HepG2 (cell line): ENCODE results near the gene CDHR5. TPM values are rescaled to one million over a fixed set of nuclear protein-coding genes. Genes with fewer than 3 reads are reported as not detected.
A peak's percentile ranks its signal among the peaks of the same experiment; 100 is the strongest.

Experiments
- HNF4A ChIP-seq: sonication (generic); formaldehyde crosslinking; IDR thresholded peaks from 2 replicates; pipeline ENCODE4 v1.4.0; 2020; ENCODE audit warnings: missing genetic modification reagents
- KDM4B ChIP-seq: sonication (generic); formaldehyde crosslinking; IDR thresholded peaks from 2 replicates; pipeline ENCODE4 v1.4.0; 2020; ENCODE audit warnings: missing genetic modification reagents
- LCORL ChIP-seq, 2 experiments: fragments of 450-650 bp in 1 of 2; sonication (generic) in 1 of 2; formaldehyde crosslinking in 1 of 2; IDR thresholded peaks; 2 replicates each; pipeline versions ENCODE4 v1.5.0 to v1.6.1; 2017 to 2020; ENCODE audit warnings: antibody characterized with exemption in 1 of 2, missing genetic modification reagents in 1 of 2
- MAFF ChIP-seq: IDR thresholded peaks from 2 replicates; pipeline ENCODE4 v1.6.1; 2011; ENCODE audit warnings: low read depth, low read length, improper control_type of control experiment
- MED1 ChIP-seq: sonication (generic); formaldehyde crosslinking; IDR thresholded peaks from 2 replicates; pipeline ENCODE4 v1.4.0; 2020; ENCODE audit warnings: missing genetic modification reagents
- MEIS2 ChIP-seq: sonication (generic); formaldehyde crosslinking; IDR thresholded peaks from 2 replicates; pipeline ENCODE4 v1.9.0; 2021; ENCODE audit warnings: mild to moderate bottlenecking, missing genetic modification reagents
- MYNN ChIP-seq: sonication (generic); formaldehyde crosslinking; IDR thresholded peaks from 2 replicates; pipeline ENCODE4 v1.4.0; 2020; ENCODE audit warnings: mild to moderate bottlenecking, low read depth, missing genetic modification reagents
- NR2F6 ChIP-seq, 2 experiments: IDR thresholded peaks; 2 replicates each; pipeline ENCODE4 v1.6.1; 2016; ENCODE audit warnings: antibody characterized with exemption in 1 of 2, mild to moderate bottlenecking in 1 of 2
- REST ChIP-seq, 2 experiments: IDR thresholded peaks; 2 replicates each; pipeline ENCODE4 v1.6.1; 2011 to 2012; ENCODE audit warnings: low read length in 2 of 2, borderline replicate concordance in 1 of 2, low read depth in 1 of 2, mild to moderate bottlenecking in 1 of 2, moderate library complexity in 1 of 2
- SETDB1 ChIP-seq: sonication (generic); formaldehyde crosslinking; IDR thresholded peaks from 2 replicates; pipeline ENCODE4 v1.5.1; 2020; ENCODE audit warnings: missing genetic modification reagents, mild to moderate bottlenecking, borderline replicate concordance
- TCF7L2 ChIP-seq: IDR thresholded peaks from 2 replicates; pipeline ENCODE4 v1.6.1; 2011; ENCODE audit warnings: mild to moderate bottlenecking, low read depth, low read length, moderate library complexity
- ZNF225 ChIP-seq: sonication (generic); formaldehyde crosslinking; IDR thresholded peaks from 2 replicates; pipeline ENCODE4 v1.4.0; 2020; ENCODE audit warnings: mild to moderate bottlenecking, missing genetic modification reagents
- ZNF276 ChIP-seq: sonication (generic); formaldehyde crosslinking; IDR thresholded peaks from 2 replicates; pipeline ENCODE4 v1.4.0; 2020; ENCODE audit warnings: mild to moderate bottlenecking, low read depth, missing genetic modification reagents
- ZNF562 ChIP-seq: sonication (generic); formaldehyde crosslinking; IDR thresholded peaks from 2 replicates; pipeline ENCODE4 v1.8.0; 2022; ENCODE audit warnings: missing genetic modification reagents, borderline replicate concordance
- polyA plus RNA-seq, 8 experiments: library from polyadenylated mRNA; depleted of rRNA in 3 of 8; stranded (reverse) in 7 of 8; unstranded in 1 of 8; fragments of >200 nt; fragmentation: Illumina TruSeq in 4 of 8; extraction: Trizol in 4 of 8; gene quantifications; 2 replicates each; pipeline versions ENCODE4 v1.2.1 to v1.2.3, GENCODE V29; 2011 to 2016; ENCODE audit warnings: low read depth in 4 of 8, missing spikeins in 1 of 8, mixed read lengths in 1 of 8; ENCODE audit not compliant: insufficient read depth in 1 of 8
- total RNA-seq, 5 experiments: library from RNA; depleted of rRNA; stranded (reverse); fragments of >200 nt; fragmentation: Illumina TruSeq; extraction: Trizol; gene quantifications; 2 replicates each; pipeline ENCODE4 v1.2.3, GENCODE V29; 2016; ENCODE audit warnings: low read depth in 1 of 5
- TF ChIP-seq, protein P1 (sequence below): fragments of 450-650 bp; IDR thresholded peaks from 2 replicates; pipeline ENCODE4 v1.6.1; 2016
- TF ChIP-seq, protein P2 (sequence below): sonication (generic); formaldehyde crosslinking; IDR thresholded peaks from 2 replicates; pipeline ENCODE4 v1.4.0; 2020; ENCODE audit warnings: low read depth, mild to moderate bottlenecking, missing genetic modification reagents
- TF ChIP-seq, protein P3 (sequence below): sonication (generic); formaldehyde crosslinking; IDR thresholded peaks from 2 replicates; pipeline ENCODE4 v1.8.0; 2022; ENCODE audit warnings: mild to moderate bottlenecking, missing genetic modification reagents; ENCODE audit not compliant: insufficient replicate concordance
- TF ChIP-seq, protein P4 (sequence below): sonication (generic); formaldehyde crosslinking; IDR thresholded peaks from 2 replicates; pipeline ENCODE4 v1.4.0; 2020; ENCODE audit warnings: mild to moderate bottlenecking, missing genetic modification reagents

The CDHR5 gene
- total and polyA plus RNA-seq, 2 of the 13 experiments (the other 11 are each of a cell fraction or from before 2014, with no cell fraction given): 0.46 to 0.71 TPM

DNA sequence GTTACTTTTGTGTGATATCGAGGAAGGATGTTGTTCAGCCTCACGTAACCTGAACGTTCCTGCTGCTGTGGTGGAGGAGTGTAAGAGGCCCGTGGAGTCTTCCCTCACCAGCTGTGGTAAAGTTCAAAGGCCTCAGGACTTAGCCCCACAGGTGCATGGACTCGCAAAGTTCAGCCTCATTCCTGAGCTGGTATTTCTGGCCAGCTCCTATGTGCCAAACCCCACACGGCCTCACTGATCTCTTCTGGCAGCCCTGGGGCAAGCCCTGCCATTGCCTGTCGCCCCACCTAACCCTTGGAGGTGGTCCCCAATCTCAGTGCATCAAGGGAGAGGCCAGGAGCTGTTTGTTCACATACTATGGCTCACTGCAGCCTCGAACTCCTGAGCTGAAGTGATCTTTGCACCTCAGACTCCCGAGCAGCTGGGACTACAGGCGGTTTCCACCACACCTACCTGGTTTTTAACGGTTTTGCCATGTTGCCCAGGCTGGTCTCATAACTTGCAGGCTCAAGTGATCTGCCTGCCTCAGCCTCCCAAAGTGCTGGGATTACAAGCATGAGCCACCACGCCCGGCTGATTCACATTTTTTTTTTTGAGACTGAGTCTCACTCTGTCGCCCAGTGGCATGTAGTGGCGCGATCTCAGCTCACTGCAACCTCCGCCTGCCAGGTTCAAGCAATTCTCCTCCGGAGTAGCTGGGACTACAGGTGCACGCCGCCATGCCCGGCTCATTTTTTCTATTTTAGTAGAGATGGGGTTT lies 46.3 kb downstream of the CDHR5 start (continued):
- TF ChIP-seq NR2F6 (IDR thresholded peaks at IDR 0.05) (no peak), NR2F6 (CRISPR knock-in tag; IDR thresholded peaks at IDR 0.05) (0 out of 2 replicates have a peak, but pooled peaks have one; percentile 5), ZNF225 (peak; percentile 43; the same call in 1 of the 2 replicates), LCORL (IDR thresholded peaks at IDR 0.05) (no peak), LCORL (CRISPR knock-in tag; IDR thresholded peaks at IDR 0.05) (0 out of 2 replicates have a peak, but pooled peaks have one; percentile 42), SETDB1 (no peak), KDM4B (CRISPR knock-in tag) (no peak), MAFF (no peak), ZNF276 (no peak), MYNN (CRISPR knock-in tag) (no peak), HNF4A (CRISPR knock-in tag) (peak; percentile 85), MED1 (CRISPR knock-in tag) (no peak), ZNF562 (CRISPR knock-in tag) (no peak), REST (IDR thresholded peaks at IDR 0.05; ENCODE audit: borderline replicate concordance in 1 of 2, low read depth in 1 of 2, low read length in 2 of 2) (no peak), MEIS2 (CRISPR knock-in tag) (no peak), TCF7L2 (no peak)
- TF ChIP-seq, protein P1, sequence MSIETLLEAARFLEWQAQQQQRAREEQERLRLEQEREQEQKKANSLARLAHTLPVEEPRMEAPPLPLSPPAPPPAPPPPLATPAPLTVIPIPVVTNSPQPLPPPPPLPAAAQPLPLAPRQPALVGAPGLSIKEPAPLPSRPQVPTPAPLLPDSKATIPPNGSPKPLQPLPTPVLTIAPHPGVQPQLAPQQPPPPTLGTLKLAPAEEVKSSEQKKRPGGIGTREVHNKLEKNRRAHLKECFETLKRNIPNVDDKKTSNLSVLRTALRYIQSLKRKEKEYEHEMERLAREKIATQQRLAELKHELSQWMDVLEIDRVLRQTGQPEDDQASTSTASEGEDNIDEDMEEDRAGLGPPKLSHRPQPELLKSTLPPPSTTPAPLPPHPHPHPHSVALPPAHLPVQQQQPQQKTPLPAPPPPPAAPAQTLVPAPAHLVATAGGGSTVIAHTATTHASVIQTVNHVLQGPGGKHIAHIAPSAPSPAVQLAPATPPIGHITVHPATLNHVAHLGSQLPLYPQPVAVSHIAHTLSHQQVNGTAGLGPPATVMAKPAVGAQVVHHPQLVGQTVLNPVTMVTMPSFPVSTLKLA: no peak
- TF ChIP-seq, protein P2, sequence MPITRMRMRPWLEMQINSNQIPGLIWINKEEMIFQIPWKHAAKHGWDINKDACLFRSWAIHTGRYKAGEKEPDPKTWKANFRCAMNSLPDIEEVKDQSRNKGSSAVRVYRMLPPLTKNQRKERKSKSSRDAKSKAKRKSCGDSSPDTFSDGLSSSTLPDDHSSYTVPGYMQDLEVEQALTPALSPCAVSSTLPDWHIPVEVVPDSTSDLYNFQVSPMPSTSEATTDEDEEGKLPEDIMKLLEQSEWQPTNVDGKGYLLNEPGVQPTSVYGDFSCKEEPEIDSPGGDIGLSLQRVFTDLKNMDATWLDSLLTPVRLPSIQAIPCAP (CRISPR knock-in tag): no peak
- TF ChIP-seq, protein P3, sequence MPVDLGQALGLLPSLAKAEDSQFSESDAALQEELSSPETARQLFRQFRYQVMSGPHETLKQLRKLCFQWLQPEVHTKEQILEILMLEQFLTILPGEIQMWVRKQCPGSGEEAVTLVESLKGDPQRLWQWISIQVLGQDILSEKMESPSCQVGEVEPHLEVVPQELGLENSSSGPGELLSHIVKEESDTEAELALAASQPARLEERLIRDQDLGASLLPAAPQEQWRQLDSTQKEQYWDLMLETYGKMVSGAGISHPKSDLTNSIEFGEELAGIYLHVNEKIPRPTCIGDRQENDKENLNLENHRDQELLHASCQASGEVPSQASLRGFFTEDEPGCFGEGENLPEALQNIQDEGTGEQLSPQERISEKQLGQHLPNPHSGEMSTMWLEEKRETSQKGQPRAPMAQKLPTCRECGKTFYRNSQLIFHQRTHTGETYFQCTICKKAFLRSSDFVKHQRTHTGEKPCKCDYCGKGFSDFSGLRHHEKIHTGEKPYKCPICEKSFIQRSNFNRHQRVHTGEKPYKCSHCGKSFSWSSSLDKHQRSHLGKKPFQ (CRISPR knock-in tag): no peak
- TF ChIP-seq, protein P4, sequence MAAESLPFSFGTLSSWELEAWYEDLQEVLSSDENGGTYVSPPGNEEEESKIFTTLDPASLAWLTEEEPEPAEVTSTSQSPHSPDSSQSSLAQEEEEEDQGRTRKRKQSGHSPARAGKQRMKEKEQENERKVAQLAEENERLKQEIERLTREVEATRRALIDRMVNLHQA: no peak
